Natural killer cell treated with Interleukin-12 subunit alpha and Interleukin-12 subunit beta and Interleukin-15 and Interleukin-18, amount 100 ng/mL, for 72 hours (primary cell): ENCODE results near the gene LIME1. TPM values are rescaled to one million over a fixed set of nuclear protein-coding genes. Genes with fewer than 3 reads are reported as not detected.

Experiments
- ATAC-seq, 2 donors: fragments of 150-1000 bp; cut with Tn5 transposase in 1 of 2; sonication (Bioruptor Pico), chemical (Tn5 transposase) in 1 of 2; 2 replicates each; pipeline ENCODE4 v1.10.0; 2021
- DNase-seq: peaks from one replicate; pipeline ENCODE4 v3.0.0; 2022; ENCODE audit warnings: low spot score
- H3K27ac Mint-ChIP-seq, 2 donors: 1 replicate in 1 of 2; 2 replicates in 1 of 2; pipeline ENCODE4 v1.8.0; 2022; ENCODE audit warnings: mixed read lengths in 2 of 2, mild to moderate bottlenecking in 1 of 2, moderate library complexity in 1 of 2
- H3K27me3 Mint-ChIP-seq, 2 donors: 1 replicate in 1 of 2; 2 replicates in 1 of 2; pipeline ENCODE4 v1.8.0; 2022; ENCODE audit warnings: mixed read lengths in 2 of 2
- H3K36me3 Mint-ChIP-seq: one replicate; pipeline ENCODE4 v1.8.0; 2022; ENCODE audit warnings: mixed read lengths
- H3K4me1 Mint-ChIP-seq, 2 donors: 1 replicate in 1 of 2; 2 replicates in 1 of 2; pipeline ENCODE4 v1.8.0; 2022; ENCODE audit warnings: low read depth in 2 of 2, mixed read lengths in 2 of 2, mild to moderate bottlenecking in 1 of 2
- H3K4me3 Mint-ChIP-seq: one replicate; pipeline ENCODE4 v1.8.0; 2022; ENCODE audit warnings: mixed read lengths
- H3K9me3 Mint-ChIP-seq: 2 replicates; pipeline ENCODE4 v1.8.0; 2022; ENCODE audit warnings: mixed read lengths
- total RNA-seq, 2 donors: library from RNA; stranded (reverse); gene quantifications; one replicate each; pipeline ENCODE4 v1.2.3, GENCODE V29; 2022

LIME1 gene
- 10 to 100 TPM in 1 of 2 donors, 1 to 10 TPM in 1; 9.3 to 15.7 TPM for total RNA-seq

DNA sequence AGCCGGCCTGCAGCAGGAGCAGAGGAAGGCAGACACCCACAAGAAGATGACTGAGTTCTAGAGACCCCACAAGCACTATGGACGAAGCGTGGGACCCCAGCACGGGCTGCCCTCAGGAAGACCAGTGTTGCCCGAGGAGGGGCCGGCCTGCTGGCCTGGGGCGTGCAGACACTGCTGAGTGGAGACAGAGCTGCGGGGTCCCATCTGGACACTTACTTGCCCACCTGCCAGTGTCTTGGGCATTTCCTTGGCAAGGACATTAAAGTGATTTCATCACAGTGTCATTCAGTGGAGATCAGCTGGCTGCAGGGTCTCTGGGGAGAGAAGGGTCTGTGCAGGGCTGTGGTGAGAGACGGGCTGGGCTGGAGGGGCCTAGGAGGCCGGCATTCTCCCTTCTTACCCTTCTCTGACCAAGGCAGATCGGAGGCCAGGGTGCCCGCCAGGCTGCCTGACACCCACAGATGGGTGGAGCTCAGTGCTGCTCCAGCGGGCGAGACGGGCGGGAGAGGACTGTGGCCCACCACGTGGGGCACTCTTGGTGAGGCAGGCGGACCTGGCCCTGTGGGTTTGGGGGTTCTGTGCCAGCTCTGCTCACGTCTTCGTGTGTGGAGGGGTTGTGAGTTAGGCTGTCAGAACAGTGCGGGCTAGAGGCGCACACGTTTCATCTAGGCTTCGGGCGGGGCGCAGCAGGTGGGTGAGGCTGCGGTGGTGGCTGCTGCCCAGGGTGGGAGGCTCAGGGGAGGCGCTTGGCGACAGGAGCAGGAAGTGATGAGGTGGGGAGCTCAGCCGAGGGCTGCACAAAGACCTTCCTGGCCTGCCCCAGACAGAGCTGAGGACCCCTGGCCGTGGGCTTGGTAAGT, at the start of gene LIME1:
Gene LIME1, plus strand, starts transcription at position 806 of the 860 bp plus-strand sequence. CDS start 886 bp downstream, outside the sequence.
- Mint-ChIP-seq H3K4me3 (peak within 1 kb of the TSS; percentile 69), H3K27ac (peak within 1 kb of the TSS in 1 of 2 donors; percentile 53), H3K4me1 (peaks cover 12 to 23% of the 10 kb centered on the region in 2 donors), H3K36me3 (no peaks in the 10 kb centered on the region), H3K27me3 (no peaks in the 10 kb centered on the region), H3K9me3 (no peaks in the 10 kb centered on the region)
- ATAC-seq (peak in 1 of 2 donors; percentile 5), DNase-seq (no peak)

DNA sequence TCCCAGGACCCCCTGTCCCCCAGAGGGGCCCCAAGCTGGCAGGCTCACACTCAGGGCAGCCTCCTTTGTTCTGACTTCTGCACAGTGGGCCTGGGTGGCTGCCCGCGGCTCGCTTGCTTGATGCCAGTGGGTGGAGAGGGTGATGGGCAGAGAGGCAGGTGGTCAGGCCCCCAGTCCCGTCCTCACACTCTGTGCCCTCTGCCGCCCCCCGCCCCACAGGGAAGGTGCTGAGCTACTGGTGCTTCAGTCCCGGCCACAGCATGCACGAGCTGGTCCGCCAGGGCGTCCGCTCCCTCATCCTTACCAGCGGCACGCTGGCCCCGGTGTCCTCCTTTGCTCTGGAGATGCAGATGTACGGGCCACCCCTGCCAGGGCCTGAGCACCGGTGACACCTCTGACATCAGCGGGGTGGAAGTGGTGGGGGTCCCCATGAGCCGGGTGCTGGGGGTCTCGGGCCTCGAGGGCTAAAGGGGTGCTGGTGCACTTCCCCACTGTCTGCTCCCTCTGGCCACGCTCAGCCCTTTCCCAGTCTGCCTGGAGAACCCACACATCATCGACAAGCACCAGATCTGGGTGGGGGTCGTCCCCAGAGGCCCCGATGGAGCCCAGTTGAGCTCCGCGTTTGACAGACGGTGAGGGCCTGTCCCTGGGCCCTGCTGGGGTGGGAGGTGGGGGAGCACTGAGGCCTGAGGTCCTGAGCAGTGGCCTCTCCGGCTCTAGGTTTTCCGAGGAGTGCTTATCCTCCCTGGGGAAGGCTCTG, 48.9 kb upstream of the LIME1 start:
- no peak for DNase-seq
- no peaks in the 10 kb centered on the region for H3K27me3 Mint-ChIP-seq
- no peaks in the 10 kb centered on the region for H3K9me3 Mint-ChIP-seq
- H3K4me1 Mint-ChIP-seq = peaks cover 0 to 2% of the 10 kb centered on the region in 2 donors
- no peaks in the 10 kb centered on the region for H3K36me3 Mint-ChIP-seq
- H3K27ac Mint-ChIP-seq = no peak overlapping the region
- no peak for ATAC-seq
- no peak overlapping the region for H3K4me3 Mint-ChIP-seq

- DNase-seq = no peak
Measured at GRCh38 chr20:63688228-63689045, 48.0 kb upstream of the LIME1 start.

GRCh38 chr20:63689046-63690002, 47.1 kb upstream of the LIME1 start:
- ATAC-seq (no peak), DNase-seq (peak; percentile 49)
- Mint-ChIP-seq H3K27me3 (no peaks in the 10 kb centered on the region), H3K4me1 (peaks cover 0 to 2% of the 10 kb centered on the region in 2 donors), H3K4me3 (no peak overlapping the region), H3K9me3 (no peaks in the 10 kb centered on the region), H3K27ac (no peak overlapping the region), H3K36me3 (no peaks in the 10 kb centered on the region)

More at GRCh38 chr20:63688228-63689045, 48.0 kb upstream of the LIME1 start:
- H3K36me3 Mint-ChIP-seq = no peaks in the 10 kb centered on the region
- H3K27ac Mint-ChIP-seq = no peak overlapping the region
- peaks cover 0 to 2% of the 10 kb centered on the region in 2 donors for H3K4me1 Mint-ChIP-seq
- no peak for ATAC-seq
- H3K4me3 Mint-ChIP-seq = no peak overlapping the region
- no peaks in the 10 kb centered on the region for H3K27me3 Mint-ChIP-seq
- H3K9me3 Mint-ChIP-seq = no peaks in the 10 kb centered on the region

DNA sequence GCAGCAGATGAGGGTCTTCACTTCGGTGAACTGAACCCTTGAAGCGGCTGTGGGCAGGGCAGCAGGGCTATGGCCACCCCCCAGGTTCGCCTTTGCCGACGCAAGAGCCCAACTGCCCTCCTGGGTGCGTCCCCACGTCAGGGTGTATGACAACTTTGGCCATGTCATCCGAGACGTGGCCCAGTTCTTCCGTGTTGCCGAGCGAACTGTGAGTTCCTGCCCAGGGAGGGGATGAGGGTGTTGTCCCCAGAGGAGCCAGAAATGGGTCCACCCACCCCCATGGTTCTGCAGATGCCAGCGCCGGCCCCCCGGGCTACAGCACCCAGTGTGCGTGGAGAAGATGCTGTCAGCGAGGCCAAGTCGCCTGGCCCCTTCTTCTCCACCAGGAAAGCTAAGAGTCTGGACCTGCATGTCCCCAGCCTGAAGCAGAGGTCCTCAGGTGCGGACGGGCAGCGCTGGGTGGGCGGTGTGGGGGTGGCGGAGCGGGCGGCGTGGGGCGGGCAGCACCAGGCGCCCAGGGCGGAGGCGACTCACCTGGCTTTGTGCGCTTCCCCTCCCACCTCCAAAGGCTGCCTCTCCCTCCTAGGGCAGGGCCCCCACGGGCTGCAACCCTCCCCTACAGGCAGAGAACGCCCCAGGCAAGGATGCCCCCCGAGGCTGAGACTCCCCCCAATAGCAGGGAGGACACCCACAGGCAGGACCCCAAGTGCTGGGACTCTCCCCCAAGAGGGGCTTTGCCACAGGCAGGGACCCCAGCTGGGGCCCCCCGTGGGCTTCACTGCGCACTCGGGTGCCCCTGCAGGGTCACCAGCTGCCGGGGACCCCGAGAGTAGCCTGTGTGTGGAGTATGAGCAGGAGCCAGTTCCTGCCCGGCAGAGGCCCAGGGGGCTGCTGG, 46.2 kb upstream of the LIME1 start:
- ATAC-seq (no peak), DNase-seq (peak; percentile 51)
- Mint-ChIP-seq H3K36me3 (no peaks in the 10 kb centered on the region), H3K27ac (no peak overlapping the region), H3K4me3 (no peak overlapping the region), H3K4me1 (peaks cover 0 to 2% of the 10 kb centered on the region in 2 donors), H3K9me3 (no peaks in the 10 kb centered on the region), H3K27me3 (no peaks in the 10 kb centered on the region)

- Mint-ChIP-seq H3K4me1 (peaks cover 0 to 2% of the 10 kb centered on the region in 2 donors), H3K27ac (no peak overlapping the region), H3K4me3 (no peak overlapping the region), H3K36me3 (no peaks in the 10 kb centered on the region), H3K9me3 (no peaks in the 10 kb centered on the region), H3K27me3 (no peaks in the 10 kb centered on the region)
- no peak for ATAC-seq
- DNase-seq = peak; percentile 58
Measured at GRCh38 chr20:63690898-63691710, 45.4 kb upstream of the LIME1 start.

DNA sequence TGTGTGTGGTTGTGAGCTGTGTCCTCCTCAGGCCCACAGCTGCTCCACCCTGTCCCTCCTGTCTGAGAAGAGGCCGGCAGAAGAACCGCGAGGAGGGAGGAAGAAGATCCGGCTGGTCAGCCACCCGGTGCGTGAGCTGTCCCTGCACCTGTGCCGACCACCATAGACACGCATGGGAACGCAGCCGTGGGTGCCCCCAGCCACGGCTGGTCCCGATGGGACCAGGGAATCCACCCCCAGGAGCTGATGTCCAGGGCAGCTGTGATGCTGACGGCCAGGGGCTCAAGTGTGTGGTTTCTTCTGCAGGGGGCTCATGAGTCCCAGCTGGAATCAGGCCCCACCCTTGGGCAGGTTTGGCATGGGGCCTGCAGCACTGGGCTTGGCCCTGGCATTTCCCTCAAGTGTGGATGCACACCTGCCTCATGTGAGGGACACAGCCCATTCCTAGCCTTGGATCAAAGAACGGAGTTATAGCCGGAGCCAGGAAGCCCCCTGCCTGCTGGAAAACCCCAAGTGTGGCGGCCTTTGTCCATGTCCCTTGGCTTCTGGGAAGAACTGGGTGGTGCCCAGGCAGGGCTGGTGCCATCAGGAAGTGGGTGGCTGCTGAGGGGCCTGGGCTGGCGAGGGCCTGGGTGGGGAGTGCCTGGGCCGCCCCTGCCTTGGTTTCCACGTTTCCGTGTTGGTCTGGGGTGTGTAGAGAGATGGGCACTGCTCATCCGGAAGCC, 44.6 kb upstream of the LIME1 start:
- peak overlapping the region in 1 of 2 donors; percentile 41 for H3K27ac Mint-ChIP-seq
- ATAC-seq = no peak
- H3K36me3 Mint-ChIP-seq = no peaks in the 10 kb centered on the region
- no peaks in the 10 kb centered on the region for H3K27me3 Mint-ChIP-seq
- H3K4me1 Mint-ChIP-seq = no peaks in the 10 kb centered on the region
- DNase-seq = peak; percentile 59
- no peak overlapping the region for H3K4me3 Mint-ChIP-seq
- no peaks in the 10 kb centered on the region for H3K9me3 Mint-ChIP-seq

GRCh38 chr20:63692436-63693082, 43.9 kb upstream of the LIME1 start:
- H3K9me3 Mint-ChIP-seq = no peaks in the 10 kb centered on the region
- peak overlapping the region in 1 of 2 donors; percentile 41 for H3K27ac Mint-ChIP-seq
- H3K36me3 Mint-ChIP-seq = no peaks in the 10 kb centered on the region
- peaks cover 0 to 2% of the 10 kb centered on the region in 2 donors for H3K4me1 Mint-ChIP-seq
- ATAC-seq (no peak), DNase-seq (peak; percentile 44)
- H3K4me3 Mint-ChIP-seq = no peak overlapping the region
- H3K27me3 Mint-ChIP-seq = no peaks in the 10 kb centered on the region

- ATAC-seq = no peak
- Mint-ChIP-seq H3K36me3 (no peaks in the 10 kb centered on the region), H3K9me3 (no peaks in the 10 kb centered on the region), H3K4me3 (no peak overlapping the region), H3K4me1 (peaks cover 0 to 2% of the 10 kb centered on the region in 2 donors), H3K27me3 (no peaks in the 10 kb centered on the region), H3K27ac (peak overlapping the region; percentile 59 to 66)
- DNase-seq = peak; percentile 52
Measured at GRCh38 chr20:63693083-63693732, 43.3 kb upstream of the LIME1 start.
